ENCODE results near the gene AMTN. TPM values are rescaled to one million over a fixed set of nuclear protein-coding genes. Genes with fewer than 3 reads are reported as not detected.

Gene AMTN
- total RNA-seq, 4 donors from 2014 or later = not detected

DNA sequence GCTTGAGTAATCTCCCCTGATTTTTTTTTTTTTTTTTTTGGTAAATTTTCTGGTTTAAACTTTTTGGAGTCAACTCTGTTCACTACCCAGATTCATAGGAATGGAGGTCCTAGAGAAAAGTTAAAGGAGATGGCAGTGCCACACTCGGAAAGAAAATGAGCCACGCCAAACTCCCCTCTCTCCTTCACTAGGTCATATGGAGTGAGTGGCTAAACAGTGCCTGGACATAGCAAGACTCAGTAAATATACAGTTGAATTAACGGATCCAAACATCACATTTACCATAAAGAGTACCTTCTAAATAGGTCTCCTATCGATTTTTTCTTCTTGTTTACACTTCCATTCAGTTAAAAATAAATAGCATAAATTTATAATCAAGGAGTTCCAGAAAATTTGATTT, 13.6 kb upstream of the AMTN start:
- Histone ChIP-seq H3K36me3 (no peaks in the 10 kb centered on the region), H3K27me3 (no peaks in the 10 kb centered on the region), H3K9me3 (no peaks in the 10 kb centered on the region), H3K4me1 (no peaks in the 10 kb centered on the region), H3K27ac (no peak overlapping the region), H3K4me3 (no peak overlapping the region)
- TF ChIP-seq POLR2A (IDR thresholded peaks at IDR 0.05) (no peak), EP300 (IDR thresholded peaks at IDR 0.05) (no peak)
- TF ChIP-seq, protein P1, sequence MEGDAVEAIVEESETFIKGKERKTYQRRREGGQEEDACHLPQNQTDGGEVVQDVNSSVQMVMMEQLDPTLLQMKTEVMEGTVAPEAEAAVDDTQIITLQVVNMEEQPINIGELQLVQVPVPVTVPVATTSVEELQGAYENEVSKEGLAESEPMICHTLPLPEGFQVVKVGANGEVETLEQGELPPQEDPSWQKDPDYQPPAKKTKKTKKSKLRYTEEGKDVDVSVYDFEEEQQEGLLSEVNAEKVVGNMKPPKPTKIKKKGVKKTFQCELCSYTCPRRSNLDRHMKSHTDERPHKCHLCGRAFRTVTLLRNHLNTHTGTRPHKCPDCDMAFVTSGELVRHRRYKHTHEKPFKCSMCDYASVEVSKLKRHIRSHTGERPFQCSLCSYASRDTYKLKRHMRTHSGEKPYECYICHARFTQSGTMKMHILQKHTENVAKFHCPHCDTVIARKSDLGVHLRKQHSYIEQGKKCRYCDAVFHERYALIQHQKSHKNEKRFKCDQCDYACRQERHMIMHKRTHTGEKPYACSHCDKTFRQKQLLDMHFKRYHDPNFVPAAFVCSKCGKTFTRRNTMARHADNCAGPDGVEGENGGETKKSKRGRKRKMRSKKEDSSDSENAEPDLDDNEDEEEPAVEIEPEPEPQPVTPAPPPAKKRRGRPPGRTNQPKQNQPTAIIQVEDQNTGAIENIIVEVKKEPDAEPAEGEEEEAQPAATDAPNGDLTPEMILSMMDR (IDR thresholded peaks at IDR 0.05) = no peak
- no peak for DNase-seq (ENCODE audit: low spot score in 2 of 2)
- 47 to 55% methylated on average over 4 of the region's 4 CpGs for WGBS, 2 donors

DNA sequence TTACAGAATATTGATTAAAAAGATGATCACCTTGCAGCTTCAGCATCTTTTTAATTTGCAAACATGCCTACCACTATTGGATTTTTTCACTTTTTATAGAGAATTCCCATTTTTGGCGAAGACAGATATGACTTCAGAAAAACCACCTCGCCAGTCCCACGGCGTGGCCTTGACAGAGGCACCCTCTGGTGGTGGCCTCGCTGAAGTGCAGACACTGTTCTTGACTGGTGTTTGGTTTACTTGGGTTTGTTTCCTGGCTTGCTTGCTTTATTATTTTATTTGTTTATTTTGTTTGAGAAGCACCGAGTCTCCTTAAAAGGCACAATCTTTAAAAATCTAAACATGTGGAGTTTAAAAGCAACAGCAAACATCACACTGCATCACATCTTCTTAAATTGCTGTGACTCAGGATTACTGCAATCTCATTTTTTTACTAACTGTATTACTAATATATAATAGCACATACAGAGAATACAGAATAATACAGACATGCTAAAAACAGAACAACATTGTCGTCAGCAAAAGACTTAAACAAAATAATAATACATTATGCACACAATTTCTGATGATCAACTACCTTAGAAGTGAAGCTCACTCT, 13.1 kb upstream of the AMTN start:
- Histone ChIP-seq H3K27me3 (no peaks in the 10 kb centered on the region), H3K4me3 (no peak overlapping the region), H3K9me3 (no peaks in the 10 kb centered on the region), H3K27ac (no peak overlapping the region), H3K4me1 (no peaks in the 10 kb centered on the region), H3K36me3 (no peaks in the 10 kb centered on the region)
- TF ChIP-seq EP300 (IDR thresholded peaks at IDR 0.05) (no peak), POLR2A (IDR thresholded peaks at IDR 0.05) (no peak)
- TF ChIP-seq, protein P1 (IDR thresholded peaks at IDR 0.05) = peak; percentile 46 to 83 (median 80)
- WGBS, 2 donors = 3 to 4% methylated on average over 7 of the region's 7 CpGs
- peak; percentile 20 to 51 for DNase-seq (ENCODE audit: low spot score in 2 of 2)

DNA sequence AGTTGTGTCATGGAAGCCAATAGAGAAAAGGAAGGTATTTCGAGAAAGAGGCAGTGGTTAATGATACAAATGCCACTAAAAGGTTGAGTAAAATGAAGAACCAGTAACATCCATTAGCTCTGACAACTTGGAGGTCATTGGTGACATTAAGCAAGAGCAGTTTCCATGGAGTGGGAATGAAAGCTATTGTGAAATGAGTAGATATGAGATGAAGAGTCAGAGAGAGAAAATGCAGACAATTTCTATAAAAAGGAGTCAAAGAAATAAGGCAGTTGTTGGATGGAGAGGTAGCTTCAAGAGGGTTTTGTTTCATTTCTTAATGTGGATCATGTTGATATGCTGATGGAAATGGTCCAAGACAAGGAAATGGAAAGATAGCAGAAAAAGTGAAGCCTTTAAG, 9.6 kb upstream of the AMTN start:
- H3K27me3 ChIP-seq = no peaks in the 10 kb centered on the region
- no peak overlapping the region for H3K27ac ChIP-seq
- no peak for DNase-seq (ENCODE audit: low spot score in 2 of 2)
- 59 to 74% methylated on average over 1 of the region's 1 CpG for WGBS, 2 donors
- TF ChIP-seq, protein P1 (IDR thresholded peaks at IDR 0.05) = no peak
- TF ChIP-seq POLR2A (IDR thresholded peaks at IDR 0.05) = no peak
- TF ChIP-seq EP300 (IDR thresholded peaks at IDR 0.05) = no peak
- no peaks in the 10 kb centered on the region for H3K36me3 ChIP-seq
- H3K4me3 ChIP-seq = no peak overlapping the region
- no peaks in the 10 kb centered on the region for H3K9me3 ChIP-seq
- H3K4me1 ChIP-seq = no peaks in the 10 kb centered on the region

DNA sequence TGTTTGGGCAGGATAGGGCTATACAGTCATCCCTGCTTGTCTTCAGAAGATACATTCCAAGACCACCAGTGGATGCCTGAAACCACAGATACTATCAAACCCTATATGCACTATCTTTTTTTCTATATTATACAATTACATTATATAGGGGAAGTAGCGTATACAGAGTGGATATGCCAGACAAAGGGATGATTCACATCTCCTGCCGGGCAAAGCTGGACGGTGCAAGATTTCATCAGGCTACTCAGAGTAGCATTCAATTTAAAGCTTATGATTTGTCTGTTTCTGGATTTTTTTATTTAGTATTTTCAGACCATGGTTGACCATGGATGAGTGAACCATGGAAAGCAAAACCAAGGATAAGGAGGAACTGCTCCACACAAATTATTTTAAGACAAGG, 7.0 kb upstream of the AMTN start:
- H3K27me3 ChIP-seq = no peaks in the 10 kb centered on the region
- H3K27ac ChIP-seq = no peak overlapping the region
- H3K36me3 ChIP-seq = no peaks in the 10 kb centered on the region
- H3K4me3 ChIP-seq = no peak overlapping the region
- WGBS, 2 donors = 75 to 84% methylated on average over 3 of the region's 3 CpGs
- H3K9me3 ChIP-seq = no peaks in the 10 kb centered on the region
- TF ChIP-seq, protein P1 (IDR thresholded peaks at IDR 0.05) = no peak
- no peak for TF ChIP-seq EP300 (IDR thresholded peaks at IDR 0.05)
- no peak for TF ChIP-seq POLR2A (IDR thresholded peaks at IDR 0.05)
- H3K4me1 ChIP-seq = no peaks in the 10 kb centered on the region
- no peak for DNase-seq (ENCODE audit: low spot score in 2 of 2)

DNA sequence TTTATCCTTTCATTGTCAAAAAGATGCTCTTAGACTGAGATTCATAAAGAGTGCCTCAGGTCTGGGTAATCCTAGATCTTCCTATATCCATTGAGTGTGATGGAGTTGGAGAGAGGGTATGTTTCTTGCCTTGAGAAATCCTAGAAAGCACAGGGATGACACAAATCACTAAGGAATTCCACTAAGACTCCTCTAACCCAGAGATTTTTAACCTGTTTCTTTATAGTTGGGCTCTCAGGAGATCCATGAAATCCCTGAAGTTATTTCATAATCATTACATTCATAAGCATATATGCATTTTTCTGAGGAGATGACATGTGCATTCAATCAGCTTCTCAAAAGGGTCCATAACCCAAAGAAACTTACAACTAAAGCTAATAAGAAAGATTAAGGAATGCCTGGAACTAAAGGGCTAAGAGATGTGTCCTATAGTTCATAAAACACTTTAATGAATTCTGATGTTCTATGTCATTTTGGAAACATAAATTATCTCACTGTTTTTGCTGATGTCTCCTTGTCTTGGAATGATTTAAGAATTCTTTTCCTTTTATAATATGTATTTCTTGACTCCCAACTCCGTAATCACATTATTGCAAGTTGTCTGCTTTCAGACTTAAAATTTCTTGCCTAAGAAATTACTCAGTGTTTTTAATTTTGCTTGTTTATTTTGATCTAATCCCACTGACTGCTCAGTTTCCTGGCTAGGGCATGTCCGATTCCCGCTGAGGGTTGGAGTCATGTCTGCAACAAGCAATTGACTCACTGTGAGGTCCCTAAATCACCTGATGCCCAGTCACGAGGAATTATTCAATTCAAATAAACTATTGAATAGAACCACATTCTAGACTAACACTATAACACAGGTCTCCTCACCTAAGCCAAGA, 2.8 kb upstream of the AMTN start:
- no peaks in the 10 kb centered on the region for H3K27me3 ChIP-seq
- WGBS, 2 donors = 83 to 84% methylated on average over 4 of the region's 4 CpGs
- TF ChIP-seq, protein P1 (IDR thresholded peaks at IDR 0.05) = no peak
- TF ChIP-seq EP300 (IDR thresholded peaks at IDR 0.05) (no peak), POLR2A (IDR thresholded peaks at IDR 0.05) (no peak)
- H3K9me3 ChIP-seq = no peaks in the 10 kb centered on the region
- H3K4me1 ChIP-seq = no peaks in the 10 kb centered on the region
- no peak for DNase-seq (ENCODE audit: low spot score in 2 of 2)
- H3K4me3 ChIP-seq = no peak overlapping the region
- no peaks in the 10 kb centered on the region for H3K36me3 ChIP-seq
- no peak overlapping the region for H3K27ac ChIP-seq

Measured in tibial nerve (tissue), 4 donors.